GM12872 (cell line): ENCODE data around the gene RALGPS2.
A peak's percentile ranks its signal among the peaks of the same experiment; 100 is the strongest.

Experiments used
- TF ChIP-seq, protein P1 (sequence below): IDR thresholded peaks from 3 replicates; pipeline ENCODE4 v1.5.1; 2011; ENCODE audit warnings: low read depth, mild to moderate bottlenecking, low read length, moderate library complexity; ENCODE audit not compliant: insufficient read depth

Gene RALGPS2

DNA sequence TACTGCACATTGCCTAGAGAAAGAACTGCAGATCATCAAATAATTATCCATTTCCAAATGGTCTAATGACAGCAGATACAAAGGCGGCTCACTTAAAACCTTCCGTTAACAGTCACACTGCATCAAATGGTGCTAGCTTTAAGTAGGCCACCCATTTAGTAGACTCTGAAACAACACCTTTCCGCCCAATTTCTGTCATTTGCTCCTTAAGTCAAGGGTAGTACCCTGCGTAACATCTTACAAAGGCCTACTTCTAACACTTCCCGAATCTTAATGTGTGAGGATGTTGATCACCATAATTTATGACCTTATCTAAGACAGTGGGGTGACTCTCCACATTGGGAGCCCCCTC is 692 bp upstream of the RALGPS2 start:
- TF ChIP-seq, protein P1, sequence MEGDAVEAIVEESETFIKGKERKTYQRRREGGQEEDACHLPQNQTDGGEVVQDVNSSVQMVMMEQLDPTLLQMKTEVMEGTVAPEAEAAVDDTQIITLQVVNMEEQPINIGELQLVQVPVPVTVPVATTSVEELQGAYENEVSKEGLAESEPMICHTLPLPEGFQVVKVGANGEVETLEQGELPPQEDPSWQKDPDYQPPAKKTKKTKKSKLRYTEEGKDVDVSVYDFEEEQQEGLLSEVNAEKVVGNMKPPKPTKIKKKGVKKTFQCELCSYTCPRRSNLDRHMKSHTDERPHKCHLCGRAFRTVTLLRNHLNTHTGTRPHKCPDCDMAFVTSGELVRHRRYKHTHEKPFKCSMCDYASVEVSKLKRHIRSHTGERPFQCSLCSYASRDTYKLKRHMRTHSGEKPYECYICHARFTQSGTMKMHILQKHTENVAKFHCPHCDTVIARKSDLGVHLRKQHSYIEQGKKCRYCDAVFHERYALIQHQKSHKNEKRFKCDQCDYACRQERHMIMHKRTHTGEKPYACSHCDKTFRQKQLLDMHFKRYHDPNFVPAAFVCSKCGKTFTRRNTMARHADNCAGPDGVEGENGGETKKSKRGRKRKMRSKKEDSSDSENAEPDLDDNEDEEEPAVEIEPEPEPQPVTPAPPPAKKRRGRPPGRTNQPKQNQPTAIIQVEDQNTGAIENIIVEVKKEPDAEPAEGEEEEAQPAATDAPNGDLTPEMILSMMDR, result no peak

DNA sequence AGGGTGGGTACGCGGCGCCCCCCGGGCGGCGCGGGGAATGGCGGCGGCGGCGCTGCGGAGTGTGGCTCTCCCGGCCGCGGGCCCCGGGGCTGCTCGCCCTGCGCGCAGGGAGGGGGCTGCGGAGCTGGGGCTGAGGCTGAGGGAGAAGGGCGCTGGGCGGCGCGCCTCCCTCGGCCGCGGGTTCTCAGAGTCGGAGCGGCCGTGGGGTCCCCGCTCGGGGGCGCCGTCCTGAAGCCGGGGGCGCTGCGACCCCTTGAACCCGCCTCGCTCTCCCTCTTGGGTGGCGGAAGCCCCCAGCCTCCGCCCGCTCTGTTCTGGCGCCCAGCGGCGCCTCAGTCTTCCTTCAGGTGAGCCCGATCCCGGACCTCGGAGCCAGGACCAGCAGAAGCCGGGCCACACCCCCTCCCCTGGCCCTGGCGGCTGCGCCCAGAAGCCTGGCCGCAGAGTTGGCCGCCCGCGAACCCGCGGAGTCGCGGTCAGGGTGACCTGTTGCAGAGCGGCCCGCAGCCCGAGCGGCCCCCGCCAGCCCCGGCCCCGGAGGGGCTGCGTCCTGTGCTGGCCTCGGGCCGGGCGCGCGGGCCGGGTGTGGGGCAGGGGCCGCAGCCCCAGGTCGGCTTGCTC is 532 bp downstream of the RALGPS2 start:
- TF ChIP-seq, protein P1, result peak; percentile 28; the same call in 2 of the 3 replicates

DNA sequence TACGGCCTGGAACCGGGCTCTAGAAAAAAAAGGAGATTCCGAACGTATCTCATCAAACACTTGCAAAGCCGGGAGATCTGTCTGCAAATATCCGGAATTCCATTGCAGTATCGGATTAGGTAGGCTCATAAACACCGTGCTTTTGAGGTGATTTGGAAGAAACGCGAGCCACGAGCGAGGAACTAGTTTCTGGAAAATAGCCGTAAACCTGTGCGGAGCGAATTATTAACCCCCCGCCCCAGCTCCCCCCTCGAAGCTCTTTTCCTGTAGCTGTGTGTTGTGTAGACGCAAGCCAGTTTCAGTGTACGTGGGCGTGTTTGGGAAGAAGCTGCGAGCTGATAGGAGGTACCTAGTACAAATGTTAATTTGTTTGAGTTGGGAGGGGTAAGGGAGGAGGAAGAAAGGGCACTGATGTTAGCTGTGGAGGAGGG is 1.1 kb downstream of the RALGPS2 start:
- TF ChIP-seq, protein P1, result no peak

DNA sequence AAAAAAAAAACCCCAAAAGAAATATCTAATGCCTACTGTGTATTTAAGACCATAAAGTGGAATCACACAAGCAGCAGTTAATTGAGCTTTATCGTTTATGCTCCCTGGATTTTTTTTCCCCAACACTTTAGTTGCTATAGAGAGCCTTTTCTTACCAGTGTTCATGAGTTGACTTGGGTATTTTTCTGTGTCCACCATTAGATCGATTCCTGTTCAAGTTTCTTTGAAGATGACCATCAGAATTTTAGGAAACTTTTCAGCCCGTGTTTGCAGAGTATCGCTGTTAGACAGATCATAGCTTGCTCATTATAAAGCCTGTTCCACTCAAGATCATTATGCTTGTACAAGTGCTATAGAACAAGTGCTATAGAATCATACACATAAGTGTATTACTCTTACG is 1.5 kb downstream of the RALGPS2 start:
- TF ChIP-seq, protein P1, result no peak

DNA sequence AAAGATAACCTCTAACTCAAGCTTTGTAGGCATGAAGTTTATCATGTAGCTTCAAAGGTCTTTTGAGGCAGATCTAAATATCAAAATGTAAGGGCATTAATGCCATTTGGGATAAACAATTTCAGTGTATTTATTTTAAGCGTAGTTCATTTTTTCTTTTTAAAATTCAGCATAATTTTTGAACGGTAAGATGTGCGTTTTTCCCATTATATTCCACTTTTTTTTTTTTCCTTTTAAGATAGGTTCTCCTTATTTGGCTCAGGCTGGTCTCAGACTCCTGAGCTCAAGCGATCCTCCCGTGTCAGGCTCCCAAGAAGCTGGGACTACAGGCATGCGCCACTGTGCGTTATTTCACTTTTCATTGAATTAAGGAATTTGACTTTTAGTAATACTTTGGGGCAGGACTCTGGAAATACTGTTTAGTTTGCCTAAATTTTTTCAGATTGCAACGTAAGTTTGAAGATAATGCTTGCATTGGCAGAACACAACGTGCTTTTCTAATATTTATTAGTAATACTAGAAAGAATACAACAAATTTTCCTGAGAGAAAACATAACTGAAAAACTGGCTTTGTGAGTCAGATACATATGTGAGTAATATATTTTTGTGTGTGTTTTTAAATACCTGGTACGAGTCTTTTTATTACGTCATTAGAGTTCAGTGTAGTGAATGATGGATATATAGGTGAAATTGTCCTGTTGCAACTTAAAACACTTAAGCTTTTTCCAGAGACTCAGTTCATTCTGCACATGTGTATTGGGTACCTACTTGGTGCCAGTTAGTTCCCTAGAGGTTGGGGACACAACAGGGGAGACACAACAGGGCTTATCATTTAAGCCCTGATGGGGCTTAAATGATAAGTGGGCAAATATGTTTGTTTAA is 2.2 kb downstream of the RALGPS2 start:
- TF ChIP-seq, protein P1, result no peak

DNA sequence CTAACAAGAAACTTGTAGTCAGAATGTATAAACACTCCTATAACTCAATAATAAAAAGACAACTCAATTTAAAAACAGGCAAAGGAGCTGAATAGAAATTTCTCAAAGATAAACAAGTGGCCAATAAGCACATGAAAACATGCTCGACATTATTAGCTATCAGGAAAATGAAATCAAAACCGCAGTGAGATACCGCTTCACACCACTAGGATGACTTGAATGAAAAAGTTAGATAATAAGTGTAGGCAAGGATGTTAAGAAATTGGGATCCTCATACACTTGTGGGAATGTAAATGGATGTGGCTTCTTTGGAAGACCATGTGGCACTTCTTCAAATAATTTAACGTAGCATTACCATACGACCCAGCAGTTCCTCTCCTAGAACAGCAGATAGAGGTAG is 8.9 kb downstream of the RALGPS2 start:
- TF ChIP-seq, protein P1, result peak; percentile 35; the same call in 1 of the 3 replicates

DNA sequence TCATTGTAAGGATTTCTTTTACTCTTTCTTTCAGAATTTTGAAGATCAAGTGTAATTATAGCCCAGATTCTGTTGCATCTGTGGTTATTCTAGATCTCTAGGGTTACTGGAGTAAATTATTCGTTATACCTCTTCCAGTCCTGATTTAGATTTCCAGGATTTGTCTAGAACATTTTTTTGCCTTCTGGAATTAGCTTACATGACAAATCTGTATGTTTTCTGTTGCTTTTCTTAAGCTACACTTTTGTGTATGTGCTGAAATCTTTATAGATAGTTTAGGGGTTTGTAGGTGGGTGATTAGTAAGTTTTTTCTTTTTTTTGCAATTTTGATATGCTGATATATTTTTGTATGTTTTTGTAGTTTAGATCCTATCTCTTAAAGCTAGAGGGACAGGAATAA is 13.7 kb downstream of the RALGPS2 start:
- TF ChIP-seq, protein P1, result no peak
